ENCODE results near the gene RRAS. TPM values are rescaled to one million over a fixed set of nuclear protein-coding genes. Genes with fewer than 3 reads are reported as not detected.

The RRAS gene
- total and polyA plus RNA-seq, 2 of the 4 experiments (the other 2 are of a cell fraction), result 50.2 to 241 TPM

DNA sequence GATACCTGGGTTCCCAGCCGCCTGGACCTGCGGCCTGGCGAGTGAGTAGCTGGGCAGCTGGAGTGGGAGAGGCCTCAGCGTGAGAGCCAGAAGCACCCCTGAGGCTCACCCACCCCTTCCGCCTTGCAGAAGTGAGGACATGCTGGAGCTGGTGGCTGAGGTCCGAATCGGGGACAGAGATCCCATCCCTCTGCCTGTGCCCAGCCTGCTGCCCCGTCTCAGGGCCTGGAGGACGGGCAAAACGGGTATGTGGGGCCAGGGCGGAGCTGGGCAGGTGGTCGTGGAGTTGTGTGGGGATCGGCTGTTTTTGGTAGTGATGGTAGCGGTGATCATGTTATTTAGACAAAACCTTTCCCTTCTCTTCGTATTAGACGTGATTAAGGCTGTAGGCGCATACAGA lies 6.6 kb upstream of the RRAS start:
- H3K4me1 ChIP-seq (ENCODE audit: control insufficient read depth, insufficient read depth, low read length), result 0 out of 2 replicates have a peak, but pooled peaks cover 2% of the 10 kb centered on the region
- no peak overlapping the region for H3K14ac ChIP-seq (replicated peaks; ENCODE audit: low read depth, low read length)
- DNase-seq (no peak), ATAC-seq (ENCODE audit: low read depth) (no peak)
- no peak overlapping the region for H2AK5ac ChIP-seq (ENCODE audit: low read depth, low read length)
- CTCF ChIA-PET, result no interaction called here
- H2BK120ac ChIP-seq (ENCODE audit: low read depth, low read length), result no peak overlapping the region
- no peak overlapping the region for H3K4ac ChIP-seq (ENCODE audit: low read depth, low read length)
- H2BK5ac ChIP-seq (ENCODE audit: low read depth, low read length, poor library complexity, severe bottlenecking), result no peak overlapping the region
- no peak overlapping the region for H3K18ac ChIP-seq (ENCODE audit: low read depth, low read length)
- H3K4me2 ChIP-seq (ENCODE audit: low read depth, low read length), result no peak overlapping the region
- peaks cover 49 to 74% of the 10 kb centered on the region in 2 experiments for H3K79me1 ChIP-seq (ENCODE audit: low read depth in 1 of 2, low read length in 2 of 2)
- H3K36me3 ChIP-seq (ENCODE audit: control insufficient read depth, insufficient read depth, low read length), result peaks cover 42% of the 10 kb centered on the region
- H3K56ac ChIP-seq (ENCODE audit: extremely low read depth, insufficient read depth, low read length), result no peak overlapping the region
- no peak overlapping the region for H4K91ac ChIP-seq (ENCODE audit: insufficient read depth, low read depth, low read length)
- no CpG with 5 or more reads among the region's 17 CpGs for WGBS, 2 experiments (ENCODE audit: extremely low coverage in 2 of 2, insufficient read length in 1 of 2)
- 0 out of 2 replicates have a peak, but pooled peaks cover 8% of the 10 kb centered on the region for H3K9me1 ChIP-seq (ENCODE audit: insufficient read depth, low read length)
- no peak overlapping the region for H3K4me3 ChIP-seq (ENCODE audit: insufficient read depth, low read depth, low read length)
- H4K5ac ChIP-seq (ENCODE audit: low read depth, low read length), result no peak overlapping the region
- H2BK20ac ChIP-seq (ENCODE audit: low read depth, low read length), result no peak overlapping the region
- H3K27ac ChIP-seq (ENCODE audit: insufficient read depth, low read length), result no peak overlapping the region
- no peak overlapping the region for H4K8ac ChIP-seq (ENCODE audit: low read depth in 2 of 2, low read length in 2 of 2)
- POLR2A ChIA-PET (ENCODE audit: unreplicated experiment), result no interaction called here
- H2AFZ ChIP-seq (replicated peaks; ENCODE audit: low read length, poor library complexity), result no peak overlapping the region
- H3K9ac ChIP-seq (ENCODE audit: low read depth, low read length), result no peak overlapping the region
- H2BK15ac ChIP-seq (ENCODE audit: low read depth, low read length), result no peak overlapping the region
- H2AK9ac ChIP-seq (replicated peaks; ENCODE audit: low read depth, low read length, poor library complexity), result no peak overlapping the region
- dilution Hi-C loops (cut with HindIII; ENCODE audit: low sequenced_read_pairs, unreplicated experiment), result no loop called here
- H4K20me1 ChIP-seq (ENCODE audit: insufficient read depth, low read length), result peaks cover 47% of the 10 kb centered on the region
- intact Hi-C loops (cut with micrococcal nuclease), result no loop called here
- no peaks in the 10 kb centered on the region for H3K9me3 ChIP-seq (ENCODE audit: control insufficient read depth, insufficient read depth, low read length)
- no peaks in the 10 kb centered on the region for H3K27me3 ChIP-seq (ENCODE audit: control insufficient read depth, insufficient read depth, low read length)
- TF ChIP-seq FOS (IDR thresholded peaks at IDR 0.05; ENCODE audit: low read depth, low read length), result no peak
- TF ChIP-seq NFE2L2 (IDR thresholded peaks at IDR 0.05; ENCODE audit: low read depth, low read length), result no peak
- TF ChIP-seq, protein P1, sequence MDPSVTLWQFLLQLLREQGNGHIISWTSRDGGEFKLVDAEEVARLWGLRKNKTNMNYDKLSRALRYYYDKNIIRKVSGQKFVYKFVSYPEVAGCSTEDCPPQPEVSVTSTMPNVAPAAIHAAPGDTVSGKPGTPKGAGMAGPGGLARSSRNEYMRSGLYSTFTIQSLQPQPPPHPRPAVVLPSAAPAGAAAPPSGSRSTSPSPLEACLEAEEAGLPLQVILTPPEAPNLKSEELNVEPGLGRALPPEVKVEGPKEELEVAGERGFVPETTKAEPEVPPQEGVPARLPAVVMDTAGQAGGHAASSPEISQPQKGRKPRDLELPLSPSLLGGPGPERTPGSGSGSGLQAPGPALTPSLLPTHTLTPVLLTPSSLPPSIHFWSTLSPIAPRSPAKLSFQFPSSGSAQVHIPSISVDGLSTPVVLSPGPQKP (IDR thresholded peaks at IDR 0.05; ENCODE audit: borderline replicate concordance, low read depth, low read length), result no peak
- no peak for TF ChIP-seq CHD1 (IDR thresholded peaks at IDR 0.05; ENCODE audit: low read depth, low read length)
- TF ChIP-seq RAD21 (IDR thresholded peaks at IDR 0.05; ENCODE audit: low read length), result no peak
- no peak for TF ChIP-seq RFX5 (IDR thresholded peaks at IDR 0.05; ENCODE audit: low read depth, low read length)
- TF ChIP-seq, protein P2, sequence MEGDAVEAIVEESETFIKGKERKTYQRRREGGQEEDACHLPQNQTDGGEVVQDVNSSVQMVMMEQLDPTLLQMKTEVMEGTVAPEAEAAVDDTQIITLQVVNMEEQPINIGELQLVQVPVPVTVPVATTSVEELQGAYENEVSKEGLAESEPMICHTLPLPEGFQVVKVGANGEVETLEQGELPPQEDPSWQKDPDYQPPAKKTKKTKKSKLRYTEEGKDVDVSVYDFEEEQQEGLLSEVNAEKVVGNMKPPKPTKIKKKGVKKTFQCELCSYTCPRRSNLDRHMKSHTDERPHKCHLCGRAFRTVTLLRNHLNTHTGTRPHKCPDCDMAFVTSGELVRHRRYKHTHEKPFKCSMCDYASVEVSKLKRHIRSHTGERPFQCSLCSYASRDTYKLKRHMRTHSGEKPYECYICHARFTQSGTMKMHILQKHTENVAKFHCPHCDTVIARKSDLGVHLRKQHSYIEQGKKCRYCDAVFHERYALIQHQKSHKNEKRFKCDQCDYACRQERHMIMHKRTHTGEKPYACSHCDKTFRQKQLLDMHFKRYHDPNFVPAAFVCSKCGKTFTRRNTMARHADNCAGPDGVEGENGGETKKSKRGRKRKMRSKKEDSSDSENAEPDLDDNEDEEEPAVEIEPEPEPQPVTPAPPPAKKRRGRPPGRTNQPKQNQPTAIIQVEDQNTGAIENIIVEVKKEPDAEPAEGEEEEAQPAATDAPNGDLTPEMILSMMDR (conservative IDR thresholded peaks at IDR 0.05; ENCODE audit: low read depth, low read length), result no peak
- no peak for TF ChIP-seq MAZ (IDR thresholded peaks at IDR 0.05; ENCODE audit: borderline replicate concordance, low read depth, low read length)
- TF ChIP-seq POLR2A (IDR thresholded peaks at IDR 0.05; ENCODE audit: low read depth, low read length), result no peak
- no peak for TF ChIP-seq MXI1 (IDR thresholded peaks at IDR 0.05; ENCODE audit: borderline replicate concordance, low read depth, low read length)
- no peak for TF ChIP-seq CEBPB (IDR thresholded peaks at IDR 0.05; ENCODE audit: low read depth, low read length)
- TF ChIP-seq, protein P3, sequence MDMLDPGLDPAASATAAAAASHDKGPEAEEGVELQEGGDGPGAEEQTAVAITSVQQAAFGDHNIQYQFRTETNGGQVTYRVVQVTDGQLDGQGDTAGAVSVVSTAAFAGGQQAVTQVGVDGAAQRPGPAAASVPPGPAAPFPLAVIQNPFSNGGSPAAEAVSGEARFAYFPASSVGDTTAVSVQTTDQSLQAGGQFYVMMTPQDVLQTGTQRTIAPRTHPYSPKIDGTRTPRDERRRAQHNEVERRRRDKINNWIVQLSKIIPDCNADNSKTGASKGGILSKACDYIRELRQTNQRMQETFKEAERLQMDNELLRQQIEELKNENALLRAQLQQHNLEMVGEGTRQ (IDR thresholded peaks at IDR 0.05; ENCODE audit: low read depth, low read length), result no peak
- no peak for TF ChIP-seq BHLHE40 (IDR thresholded peaks at IDR 0.05; ENCODE audit: low read depth, low read length)
- no peak for TF ChIP-seq SMC3 (IDR thresholded peaks at IDR 0.05; ENCODE audit: low read depth, low read length)
- no peak for TF ChIP-seq MAFK (IDR thresholded peaks at IDR 0.05; ENCODE audit: low read depth, low read length)
- no peak for TF ChIP-seq RCOR1 (IDR thresholded peaks at IDR 0.05; ENCODE audit: insufficient replicate concordance, low read length)
- in situ Hi-C loops (cut with MboI; ENCODE audit: low sequenced_read_pairs), result no loop called here
- no TSS peak for BruUV-seq (replicated peaks)
- no peak overlapping the region for H3K23ac ChIP-seq (ENCODE audit: low read depth, low read length)

All from IMR-90 (cell line).